Endothelial cell of umbilical vein (primary cell): ENCODE data around the gene G3BP2. TPM values are rescaled to one million over a fixed set of nuclear protein-coding genes. Genes with fewer than 3 reads are reported as not detected.

Source experiments
- BruUV-seq: library from RNA; stranded (reverse); fragments of 400-500 nt; replicated peaks from 2 replicates; lab custom pipeline; 2021; lab: Mats Ljungman, UMichigan
- CTCF ChIA-PET: fragments of 300-600, 350-600 bp; sonication (Branson Sonifier 250); formaldehyde crosslinking; loops from one replicate; lab custom pipeline; 2021; ENCODE audit warnings: antibody characterized with exemption, inconsistent platforms; lab: Charles Lee
- POLR2A ChIA-PET: fragments of 300-600, 350-600 bp; sonication (Branson Sonifier 250); formaldehyde crosslinking; loops from one replicate; lab custom pipeline; 2021; ENCODE audit warnings: antibody characterized with exemption, inconsistent platforms; lab: Charles Lee
- DNase-seq: peaks from one replicate; pipeline ENCODE4 v3.0.0-alpha.2; 2011; ENCODE audit warnings: low read depth, low spot score
- FAIRE-seq: peaks from 2 replicates; lab custom pipeline; 2011; peaks lifted over from hg19 to GRCh38; lab: Jason Lieb, UNC
- H2AFZ ChIP-seq: 2 replicates; pipeline ENCODE4 v1.6.0; 2012; ENCODE audit warnings: low read depth, low read length, control low read depth, inconsistent platforms
- H3K27ac ChIP-seq: 2 replicates; pipeline ENCODE4 v1.5.1; 2011; ENCODE audit warnings: low read depth, mild to moderate bottlenecking, control low read depth, low read length, moderate library complexity; ENCODE audit not compliant: insufficient read depth
- H3K27me3 ChIP-seq, 2 experiments: 2 replicates each; pipeline versions ENCODE4 v1.6.0 to v1.6.1; 2011; ENCODE audit warnings: low read length in 2 of 2, mixed read lengths in 1 of 2; ENCODE audit not compliant: control insufficient read depth in 2 of 2, insufficient read depth in 2 of 2
- H3K36me3 ChIP-seq, 2 experiments: 2 replicates in 1 of 2; 3 replicates in 1 of 2; pipeline ENCODE4 v1.5.1; 2011; ENCODE audit warnings: low read length in 2 of 2, mild to moderate bottlenecking in 1 of 2, moderate library complexity in 1 of 2; ENCODE audit not compliant: control insufficient read depth in 2 of 2, insufficient read depth in 2 of 2; ENCODE audit errors: extremely low read depth in 1 of 2
- H3K4me1 ChIP-seq: 3 replicates; pipeline ENCODE4 v1.5.1; 2011; ENCODE audit warnings: mild to moderate bottlenecking, low read length; ENCODE audit not compliant: control insufficient read depth, insufficient read depth; ENCODE audit errors: extremely low read depth
- H3K4me2 ChIP-seq: 2 replicates; pipeline ENCODE4 v1.6.1; 2011; ENCODE audit warnings: low read length, control low read depth, mixed read lengths; ENCODE audit not compliant: insufficient read depth
- H3K4me3 ChIP-seq, 3 experiments: fragments of 200-600 bp in 1 of 3; sonication (generic), shearing (Covaris generic) in 1 of 3; replicated peaks in 1 of 3; 2 replicates each; pipeline ENCODE4 v1.5.1; 2011 to 2016; ENCODE audit warnings: control low read depth in 3 of 3, low read length in 3 of 3, mild to moderate bottlenecking in 2 of 3, inconsistent platforms in 1 of 3, low read depth in 1 of 3, moderate library complexity in 1 of 3; ENCODE audit not compliant: insufficient read depth in 1 of 3
- H3K79me2 ChIP-seq: 2 replicates; pipeline ENCODE4 v1.6.0; 2012; ENCODE audit warnings: low read length, inconsistent platforms; ENCODE audit not compliant: control insufficient read depth, insufficient read depth
- H3K9ac ChIP-seq: replicated peaks from 2 replicates; pipeline ENCODE3; 2011; ENCODE audit warnings: low read length, control low read depth; ENCODE audit not compliant: insufficient read depth; ENCODE audit errors: extremely low read depth
- H3K9me1 ChIP-seq: replicated peaks from 3 replicates; pipeline ENCODE4 v1.6.0; 2011; ENCODE audit warnings: mild to moderate bottlenecking, low read length; ENCODE audit not compliant: control insufficient read depth, insufficient read depth; ENCODE audit errors: extremely low read depth
- H3K9me3 ChIP-seq: replicated peaks from 2 replicates; pipeline ENCODE4 v1.5.1; 2012; ENCODE audit warnings: low read length, inconsistent platforms; ENCODE audit not compliant: control insufficient read depth, insufficient read depth
- H4K20me1 ChIP-seq: replicated peaks from 2 replicates; pipeline ENCODE3; 2011; ENCODE audit warnings: mild to moderate bottlenecking, low read length; ENCODE audit not compliant: control insufficient read depth, insufficient read depth; ENCODE audit errors: extremely low read depth
- CTCF ChIP-seq, 2 donors: IDR thresholded peaks; 1 replicate in 1 of 2; 2 replicates in 1 of 2; pipeline ENCODE4 v1.5.1; 2011; ENCODE audit warnings: low read length in 2 of 2, mild to moderate bottlenecking in 2 of 2, moderate library complexity in 2 of 2, control low read depth in 1 of 2, inconsistent platforms in 1 of 2, low read depth in 1 of 2; ENCODE audit not compliant: insufficient read depth in 1 of 2; ENCODE audit errors: extremely low read depth in 1 of 2
- EZH2 ChIP-seq: IDR thresholded peaks from 2 replicates; pipeline ENCODE4 v1.6.1; 2012; ENCODE audit warnings: borderline replicate concordance, low read depth, mild to moderate bottlenecking, moderate library complexity, low read length, inconsistent platforms; ENCODE audit not compliant: severe bottlenecking
- FOS ChIP-seq: IDR thresholded peaks from 2 replicates; pipeline ENCODE4 v1.6.1; 2011; ENCODE audit warnings: mild to moderate bottlenecking, low read length, moderate library complexity, borderline replicate concordance; ENCODE audit not compliant: insufficient read depth
- GATA2 ChIP-seq: IDR thresholded peaks from 2 replicates; pipeline ENCODE4 v1.7.0; 2011; ENCODE audit warnings: low read depth, mild to moderate bottlenecking, moderate library complexity, mixed read lengths, low read length; ENCODE audit not compliant: insufficient read length, insufficient read depth
- JUN ChIP-seq: IDR thresholded peaks from 2 replicates; pipeline ENCODE4 v1.6.1; 2011; ENCODE audit warnings: borderline replicate concordance, low read depth; ENCODE audit not compliant: insufficient read length, insufficient read depth
- MAX ChIP-seq: IDR thresholded peaks from 2 replicates; pipeline ENCODE4 v1.6.1; 2011; ENCODE audit not compliant: insufficient read depth, insufficient read length
- MYC ChIP-seq: IDR thresholded peaks from one replicate; pipeline ENCODE4 v1.6.1; 2011; ENCODE audit warnings: mild to moderate bottlenecking, low read depth, low read length
- POLR2A ChIP-seq: IDR thresholded peaks from 2 replicates; pipeline ENCODE4 v1.6.1; 2012; ENCODE audit warnings: low read depth, mild to moderate bottlenecking, control low read depth, low read length
- POLR2AphosphoS5 ChIP-seq: IDR thresholded peaks from 2 replicates; pipeline ENCODE4 v1.6.1; 2012; ENCODE audit warnings: low read depth, mild to moderate bottlenecking, control low read depth, low read length, moderate library complexity; ENCODE audit not compliant: insufficient read depth
- dilution Hi-C: fragments of 300-500 bp; cut with MboI; formaldehyde crosslinking; loops from one replicate; pipeline ENCODE4 v1.15.0; 2019; ENCODE audit warnings: low sequenced_read_pairs; ENCODE audit not compliant: extremely low pct_ligation_motif_present
- intact Hi-C: fragments of 100-400 bp; cut with micrococcal nuclease; formaldehyde crosslinking; loops from one replicate; pipeline ENCODE4 v1.10.0; 2022
- polyA plus RNA-seq, 4 experiments: library from polyadenylated mRNA; depleted of rRNA in 3 of 4; stranded (reverse) in 3 of 4; unstranded in 1 of 4; fragments of >200 nt; gene quantifications; 2 replicates each; pipeline versions ENCODE4 v1.2.1 to v1.2.3, GENCODE V29; 2011 to 2012; ENCODE audit warnings: missing spikeins in 1 of 4
- total RNA-seq: library from RNA; stranded (reverse); gene quantifications from 2 replicates; pipeline ENCODE4 v1.2.3, GENCODE V29; 2021

Gene G3BP2
- total and polyA plus RNA-seq, 2 donors (not counting 3 experiments of a cell fraction or from before 2014, with no cell fraction given), result 61.1 to 180 TPM

- POLR2A ChIA-PET, result no interaction called here
- BruUV-seq, result no TSS peak
- DNase-seq (no peak), FAIRE-seq (no peak)
- CTCF ChIA-PET, result interaction anchor here (0.8 kb wide), 1 partner anchor 10 kb away, joined by 3 read pairs; no protein-coding TSS in a partner anchor
- TF ChIP-seq FOS (no peak), GATA2 (no peak), POLR2AphosphoS5 (no peak), MAX (no peak), JUN (no peak), EZH2 (no peak), MYC (no peak), CTCF (IDR thresholded peaks at IDR 0.05; ENCODE audit: extremely low read depth in 1 of 2, insufficient read depth in 1 of 2, low read depth in 1 of 2, low read length in 2 of 2) (no peak), POLR2A (no peak)
- no peaks in the 10 kb centered on the region for H3K36me3 ChIP-seq
- no peak overlapping the region for H2AFZ ChIP-seq
- no peak overlapping the region for H3K9ac ChIP-seq
- H3K4me1 ChIP-seq, result peaks cover 4% of the 10 kb centered on the region
- dilution Hi-C loops (no loop called here), intact Hi-C loops (no loop called here)
- no peak overlapping the region for H3K27ac ChIP-seq
- no peak overlapping the region for H3K4me3 ChIP-seq
- H3K79me2 ChIP-seq, result no peaks in the 10 kb centered on the region
- H3K27me3 ChIP-seq, result no peaks in the 10 kb centered on the region
- no peak overlapping the region for H3K4me2 ChIP-seq
- no peaks in the 10 kb centered on the region for H3K9me3 ChIP-seq
- H4K20me1 ChIP-seq, result no peaks in the 10 kb centered on the region
- H3K9me1 ChIP-seq, result no peaks in the 10 kb centered on the region
Measured at GRCh38 chr4:75633846-75634245, 39.4 kb downstream of the G3BP2 start.
